GM18505 (cell line): Measurements from ENCODE around the gene GATA3.

Experiments used
- ATAC-seq: cut with Tn5 transposase; IDR thresholded peaks from one replicate; pipeline ENCODE4 v1.9.1; 2021; ENCODE audit not compliant: unreplicated experiment
- POLR2A ChIP-seq: IDR thresholded peaks from 4 replicates; pipeline ENCODE4 v1.6.1; 2011; ENCODE audit warnings: borderline replicate concordance; ENCODE audit not compliant: insufficient read depth, insufficient read length; ENCODE audit errors: extremely low read depth

Gene GATA3

DNA sequence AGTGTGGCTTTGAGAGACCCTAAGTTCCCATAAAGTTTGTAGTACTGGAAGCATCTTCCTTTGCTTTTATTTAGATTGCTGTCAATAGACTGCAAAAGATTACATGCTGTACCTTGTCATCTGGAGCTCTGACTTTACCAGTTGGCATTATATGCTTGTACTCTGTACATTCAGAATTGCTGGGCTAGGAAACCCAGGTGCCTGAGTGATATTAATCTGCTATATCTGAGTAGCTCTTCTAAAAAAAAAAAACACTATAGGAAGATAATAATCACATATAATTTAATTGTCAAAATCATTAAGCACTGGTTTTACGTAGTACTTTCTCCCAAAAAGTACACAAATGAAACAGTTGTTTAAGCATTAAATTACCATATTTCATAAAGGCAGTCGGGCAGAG, 12.3 kb downstream of the GATA3 start:
- no peak for TF ChIP-seq POLR2A
- ATAC-seq: no peak

DNA sequence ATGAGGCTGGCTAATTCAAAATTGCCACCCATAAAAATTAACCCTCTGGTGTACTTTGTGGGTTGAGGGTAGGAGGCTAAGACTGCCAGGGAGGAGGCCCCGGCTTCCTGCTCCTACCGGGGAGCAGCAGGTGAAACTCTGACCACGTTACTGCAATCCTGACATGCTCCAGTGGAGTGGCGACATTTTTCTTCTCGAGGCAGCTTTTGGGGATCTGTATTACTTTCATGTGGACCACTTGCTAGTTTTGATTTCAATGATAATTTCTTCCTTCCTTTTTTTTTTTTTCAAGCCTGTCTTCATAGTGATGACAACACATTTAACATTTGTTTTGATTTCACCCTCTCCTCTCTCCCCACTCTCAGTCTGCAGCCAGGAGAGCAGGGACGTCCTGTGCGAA, 14.6 kb downstream of the GATA3 start:
- ATAC-seq: no peak
- TF ChIP-seq POLR2A: no peak

GRCh38 chr10:8069627-8070026, 15.1 kb downstream of the GATA3 start:
- TF ChIP-seq POLR2A: no peak
- no peak for ATAC-seq

DNA sequence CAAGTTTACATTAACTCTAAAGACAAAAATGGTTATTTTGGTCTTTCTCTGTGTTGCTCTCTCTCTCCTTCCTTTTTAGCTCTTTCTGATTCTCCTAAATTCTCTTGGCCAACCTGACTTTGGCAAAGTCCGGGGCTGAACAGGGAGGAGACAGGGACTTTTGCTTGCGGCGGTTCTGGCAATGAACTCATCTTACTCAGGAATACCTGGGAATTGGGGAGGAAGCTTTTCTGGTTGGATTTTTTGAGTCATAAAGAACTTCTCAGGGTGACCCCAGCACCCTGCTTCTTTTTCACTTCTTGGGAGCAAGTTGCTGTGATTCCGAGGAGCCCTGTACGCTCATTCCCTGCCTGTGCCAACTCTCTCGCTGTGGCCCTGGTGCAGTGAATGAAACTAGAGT, 16.0 kb downstream of the GATA3 start:
- ATAC-seq: no peak
- TF ChIP-seq POLR2A: no peak

- ATAC-seq: no peak
- no peak for TF ChIP-seq POLR2A
Observed at GRCh38 chr10:8071006-8071405, 16.5 kb downstream of the GATA3 start.

DNA sequence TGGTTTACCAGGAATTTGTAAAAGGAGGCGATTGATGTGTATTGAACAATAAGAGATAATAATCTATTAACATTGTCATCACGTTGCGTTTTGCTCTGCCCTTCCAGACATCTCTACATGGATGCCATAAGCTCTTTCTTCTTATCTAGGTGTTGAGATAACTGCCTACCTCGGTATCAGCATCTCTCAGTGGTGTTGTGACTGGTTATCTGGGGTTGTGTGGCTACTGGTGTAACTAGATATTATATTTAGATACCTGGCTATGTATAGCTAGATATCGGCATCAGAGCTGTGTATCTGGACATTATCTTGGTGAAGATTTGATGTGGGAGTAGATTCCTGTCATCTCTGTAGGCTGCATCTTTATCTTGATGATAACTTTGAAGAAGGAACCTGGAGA, 17.2 kb downstream of the GATA3 start:
- no peak for ATAC-seq
- no peak for TF ChIP-seq POLR2A

- ATAC-seq: no peak
- no peak for TF ChIP-seq POLR2A
Observed at GRCh38 chr10:8072211-8072610, 17.7 kb downstream of the GATA3 start.

GRCh38 chr10:8073691-8074416, 19.4 kb downstream of the GATA3 start:
- no peak for ATAC-seq
- TF ChIP-seq POLR2A: no peak

DNA sequence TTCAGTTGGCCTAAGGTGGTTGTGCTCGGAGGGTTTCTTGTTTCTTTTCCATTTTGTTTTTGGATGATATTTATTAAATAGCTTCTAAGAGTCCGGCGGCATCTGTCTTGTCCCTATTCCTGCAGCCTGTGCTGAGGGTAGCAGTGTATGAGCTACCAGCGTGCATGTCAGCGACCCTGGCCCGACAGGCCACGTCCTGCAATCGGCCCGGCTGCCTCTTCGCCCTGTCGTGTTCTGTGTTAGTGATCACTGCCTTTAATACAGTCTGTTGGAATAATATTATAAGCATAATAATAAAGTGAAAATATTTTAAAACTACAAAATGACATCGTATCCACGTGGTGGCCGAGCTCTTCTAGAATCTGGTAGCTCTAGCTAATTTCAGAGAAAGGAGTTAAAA, 20.4 kb downstream of the GATA3 start:
- no peak for ATAC-seq
- no peak for TF ChIP-seq POLR2A

DNA sequence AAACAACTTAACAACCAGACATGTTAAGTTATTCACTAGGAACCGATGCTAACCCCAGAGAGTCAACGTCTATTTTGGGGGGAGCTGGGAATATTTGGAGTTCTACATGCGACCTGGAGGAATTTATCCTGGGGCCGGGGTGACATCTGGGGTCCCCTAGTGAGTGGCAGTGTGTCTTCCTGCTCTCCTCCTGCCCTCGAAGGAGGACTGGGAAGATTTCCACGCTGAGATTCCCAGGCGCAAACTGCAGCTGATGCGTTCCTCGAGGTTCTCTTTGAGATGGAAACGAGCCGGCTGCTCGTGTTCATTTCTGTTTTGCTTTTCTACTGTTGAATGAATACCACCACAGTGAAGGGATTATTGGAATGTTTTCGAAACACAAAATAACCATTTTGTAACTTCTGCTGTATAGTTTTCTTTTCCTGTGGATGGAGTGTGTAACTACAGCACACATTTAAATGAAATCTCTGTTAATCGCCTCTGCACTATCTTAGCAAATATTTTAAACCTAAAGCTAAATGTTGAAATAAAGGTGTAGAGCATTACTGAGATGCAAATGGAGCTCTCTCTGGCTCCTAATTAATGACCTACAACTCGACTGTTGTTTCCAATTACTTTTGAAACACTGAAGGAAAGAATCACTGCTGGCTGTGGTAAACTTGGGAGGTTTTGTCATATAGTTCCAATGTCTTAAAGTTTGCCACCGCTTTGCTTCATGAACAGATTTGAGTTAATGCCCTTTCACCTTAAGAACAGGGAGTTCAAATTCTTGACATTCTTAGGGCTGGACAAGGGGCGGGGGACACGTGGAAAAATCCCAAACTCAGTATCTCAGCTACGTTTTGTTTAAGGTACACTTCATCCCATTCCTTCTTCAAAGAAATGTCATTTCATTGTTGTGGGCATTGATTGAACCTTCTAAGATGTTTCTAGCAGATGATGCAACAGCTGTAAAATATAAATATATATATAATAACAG, 21.1 kb downstream of the GATA3 start:
- TF ChIP-seq POLR2A: no peak
- no peak for ATAC-seq

DNA sequence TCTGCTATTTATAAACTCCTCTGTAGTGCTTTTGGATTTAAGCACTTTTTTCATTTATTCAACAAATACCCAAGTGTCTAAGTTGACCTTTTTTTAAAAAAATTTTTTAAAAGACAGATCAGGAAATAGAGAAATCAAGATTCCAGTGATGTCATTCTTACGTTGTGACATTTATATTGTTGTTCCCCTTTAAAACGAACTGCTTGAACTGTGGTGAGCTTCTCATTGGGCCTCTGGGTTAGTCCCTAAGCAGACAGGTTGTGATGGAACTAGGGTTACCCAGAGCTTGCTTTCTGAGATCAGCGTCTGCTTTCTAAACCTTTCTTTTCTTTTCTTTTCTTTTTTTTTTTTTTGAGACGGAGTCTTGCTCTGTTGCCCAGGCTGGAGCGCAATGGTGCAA, 22.4 kb downstream of the GATA3 start:
- no peak for ATAC-seq
- no peak for TF ChIP-seq POLR2A

GRCh38 chr10:8078027-8078426, 23.5 kb downstream of the GATA3 start:
- TF ChIP-seq POLR2A: no peak
- ATAC-seq: no peak

GRCh38 chr10:8079126-8079525, 24.6 kb downstream of the GATA3 start:
- no peak for ATAC-seq
- TF ChIP-seq POLR2A: no peak

DNA sequence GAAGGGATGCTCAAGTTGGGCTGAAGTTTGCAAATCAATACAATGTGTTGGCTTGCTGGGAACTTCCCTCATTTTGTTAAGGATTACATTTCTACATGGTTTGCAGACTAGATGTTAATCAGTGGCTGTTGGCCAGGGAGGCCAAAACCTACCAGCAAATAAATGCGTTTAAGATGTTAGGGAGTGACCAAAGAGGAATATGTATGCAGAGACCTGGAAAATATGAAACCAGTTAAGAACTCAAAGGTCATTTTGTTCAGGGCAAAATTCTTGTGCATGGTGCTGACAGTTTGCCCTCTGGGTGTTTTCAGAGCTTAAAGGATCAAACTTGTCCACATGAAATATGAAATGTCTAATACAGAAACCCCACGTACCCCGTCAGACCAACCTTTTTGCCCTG, 30.3 kb downstream of the GATA3 start:
- no peak for TF ChIP-seq POLR2A
- no peak for ATAC-seq
